Heart right ventricle (tissue), 16 donors: ENCODE measurements around the gene RAD51B. TPM values are rescaled to one million over a fixed set of nuclear protein-coding genes. Genes with fewer than 3 reads are reported as not detected.
A peak's percentile ranks its signal among the peaks of the same experiment; 100 is the strongest.

Experiments used
- ATAC-seq, 8 donors: fragments of 200-7000 bp; cut with Tn5 transposase; one replicate each; pipeline ENCODE4 v1.9.1; 2020; ENCODE audit warnings: mild to moderate bottlenecking in 8 of 8, moderate library complexity in 8 of 8, moderate number of reproducible peaks in 1 of 8
- DNase-seq, 2 donors: peaks; one replicate each; pipeline ENCODE4 v3.0.0-alpha.2; 2020
- H3K27ac ChIP-seq, 10 donors: fragments of 200-600 bp; sonication (generic) in 2 of 10; one replicate each; pipeline versions ENCODE4 v1.5.0 to v1.8.0; 2020 to 2022; ENCODE audit warnings: mild to moderate bottlenecking in 3 of 10
- H3K27me3 ChIP-seq, 7 donors: fragments of 200-600 bp; one replicate each; pipeline ENCODE4 v1.8.0; 2021 to 2022; ENCODE audit warnings: mild to moderate bottlenecking in 2 of 7
- H3K36me3 ChIP-seq, 9 donors: fragments of 200-600 bp; sonication (generic) in 1 of 9; one replicate each; pipeline versions ENCODE4 v1.5.0 to v1.8.0; 2020 to 2022; ENCODE audit warnings: mild to moderate bottlenecking in 2 of 9
- H3K4me1 ChIP-seq, 9 donors: fragments of 200-600 bp; sonication (generic) in 1 of 9; one replicate each; pipeline versions ENCODE4 v1.5.0 to v1.8.0; 2020 to 2022; ENCODE audit warnings: mild to moderate bottlenecking in 4 of 9
- H3K4me3 ChIP-seq, 10 donors: fragments of 200-600 bp; sonication (generic) in 2 of 10; one replicate each; pipeline versions ENCODE4 v1.5.0 to v1.8.0; 2020 to 2022; ENCODE audit warnings: mild to moderate bottlenecking in 7 of 10, moderate library complexity in 2 of 10
- H3K9me3 ChIP-seq, 11 donors: fragments of 200-600 bp in 10 of 11; sonication (generic) in 2 of 11; one replicate each; pipeline versions ENCODE4 v1.5.0 to v1.8.0; 2013 to 2022; ENCODE audit warnings: mild to moderate bottlenecking in 2 of 11, control low read depth in 1 of 11, moderate library complexity in 1 of 11
- CTCF ChIP-seq, 9 donors: fragments of 200-600 bp; sonication (generic) in 2 of 9; IDR thresholded peaks; one replicate each; pipeline versions ENCODE4 v1.5.0 to v1.8.0; 2021 to 2022; ENCODE audit warnings: antibody characterized with exemption in 9 of 9, mild to moderate bottlenecking in 5 of 9, moderate library complexity in 1 of 9
- WGBS, 2 donors: extraction: QIAGEN DNeasy Blood & Tissue Kit; methylation state at CpG; one replicate each; pipeline ENCODE4 v1.1.7; 2013; ENCODE audit warnings: inconsistent platforms in 1 of 2; 5-methylcytosine and 5-hydroxymethylcytosine counted together
- intact Hi-C, 10 donors: fragments of 100-400 bp; cut with DNase I; formaldehyde crosslinking; loops; one replicate each; pipeline versions ENCODE4 v1.11.1 to v1.14.2; 2022
- polyA plus RNA-seq, 2 donors: library from polyadenylated mRNA; stranded (reverse); fragments of 200-250 nt; gene quantifications; one replicate each; pipeline ENCODE4 v1.2.3, GENCODE V29; 2013
- total RNA-seq, 10 donors: library from RNA; stranded (reverse); fragmentation: NEBNext Ultra II Directional in 3 of 10; extraction: Animal tissue kit (Norgen Biotek cat#: 25700) in 3 of 10; gene quantifications; one replicate each; pipeline versions ENCODE4 v1.2.1 to v1.2.4, GENCODE V29; 2021 to 2023
- donor health status: Arrhythmogenic right ventricular cardiomyopathy.
- donor health status: ischemic (EF 13 %, LVEDD 7.1; RV severe dilation, severe dysfunction).
- donor health status: healthy with polysubstance abuse.
- donor health status: DM: no; HTN: yes; CAD: no.
- donor health status: DM: no; HTN: no; CAD: no.
- donor health status: ischemic (EF 25% LVEDD 6.9; RV normal size, moderate dysfunction).
- donor health status: ischemic (EF 25% LVEDD 5.7; RV mildly dilated, moderate dysfunction).
- donor health status: healthy.
- donor health status: DM: yes; HTN: yes; CAD: no.
- donor health status: Ischemic cardiomyopathy.
- donor health status: ischemic (EF 35%, LVEDD 5.7; RV mildly dilated, moderate dysfunction).
- donor health status: nonischemic (EF 11% LVEDD 7.7; RV severe dilation, severe dysfunction).
- donor health status: DM: yes; HTN: yes; CAD: no.
- donor health status: PGD.
- donor health status: ischemic (EF 29% LVEDD 5.4; RV normal size, mild dysfunction).
- donor health status: nonischemic (EF 23%, LVEDD 6.1; RV moderate dilation, normal function).

The RAD51B gene
- total and polyA plus RNA-seq, 12 donors, result 0.88 to 8.6 (median 3.5) TPM

DNA sequence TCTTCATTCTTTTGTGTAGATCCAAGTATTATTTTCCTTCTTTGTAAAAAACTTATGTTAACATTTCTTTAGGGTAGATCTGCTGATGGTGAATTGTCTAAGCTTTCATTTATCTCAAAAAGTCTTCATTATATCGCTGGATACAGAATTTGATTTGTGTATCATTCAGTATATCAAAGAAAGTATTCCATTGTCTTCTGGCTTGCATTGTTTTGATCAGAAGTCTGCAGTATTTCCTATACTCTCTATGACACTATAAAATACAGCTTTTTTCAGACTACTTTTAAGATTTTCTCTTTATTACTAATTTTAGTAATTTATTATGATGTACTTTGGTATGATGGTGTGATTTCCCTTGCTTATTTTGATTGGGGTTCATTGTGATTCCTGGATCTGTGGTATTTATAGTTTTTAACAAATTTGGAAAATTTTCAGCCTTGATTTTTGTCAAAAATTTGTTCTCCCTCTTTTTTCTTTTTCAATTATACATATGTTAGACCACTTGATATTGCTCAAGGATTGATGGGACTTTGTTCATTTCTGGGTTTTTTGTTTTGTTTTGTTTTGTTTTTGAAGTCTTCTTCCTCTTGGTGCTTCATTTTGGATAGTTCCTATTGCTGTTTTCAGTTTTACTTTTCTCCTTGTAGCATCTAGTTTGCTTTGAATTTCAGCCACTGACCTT is 796.8 kb downstream of the RAD51B start:
- H3K27ac ChIP-seq, result no peak overlapping the region
- intact Hi-C loops, result no loop called here
- peaks cover 0 to 55% (median 35%) of the 10 kb centered on the region in 11 donors for H3K9me3 ChIP-seq
- no peak for TF ChIP-seq CTCF (IDR thresholded peaks at IDR 0.05)
- no peak for ATAC-seq
- H3K4me1 ChIP-seq, result peaks cover 4 to 42% (median 23%) of the 10 kb centered on the region in 9 donors
- 82 to 89% methylated on average over 1 of the region's 1 CpG for WGBS, 2 donors
- H3K27me3 ChIP-seq, result no peaks in the 10 kb centered on the region
- DNase-seq, result no peak
- no peak overlapping the region for H3K4me3 ChIP-seq
- H3K36me3 ChIP-seq, result no peaks in the 10 kb centered on the region

DNA sequence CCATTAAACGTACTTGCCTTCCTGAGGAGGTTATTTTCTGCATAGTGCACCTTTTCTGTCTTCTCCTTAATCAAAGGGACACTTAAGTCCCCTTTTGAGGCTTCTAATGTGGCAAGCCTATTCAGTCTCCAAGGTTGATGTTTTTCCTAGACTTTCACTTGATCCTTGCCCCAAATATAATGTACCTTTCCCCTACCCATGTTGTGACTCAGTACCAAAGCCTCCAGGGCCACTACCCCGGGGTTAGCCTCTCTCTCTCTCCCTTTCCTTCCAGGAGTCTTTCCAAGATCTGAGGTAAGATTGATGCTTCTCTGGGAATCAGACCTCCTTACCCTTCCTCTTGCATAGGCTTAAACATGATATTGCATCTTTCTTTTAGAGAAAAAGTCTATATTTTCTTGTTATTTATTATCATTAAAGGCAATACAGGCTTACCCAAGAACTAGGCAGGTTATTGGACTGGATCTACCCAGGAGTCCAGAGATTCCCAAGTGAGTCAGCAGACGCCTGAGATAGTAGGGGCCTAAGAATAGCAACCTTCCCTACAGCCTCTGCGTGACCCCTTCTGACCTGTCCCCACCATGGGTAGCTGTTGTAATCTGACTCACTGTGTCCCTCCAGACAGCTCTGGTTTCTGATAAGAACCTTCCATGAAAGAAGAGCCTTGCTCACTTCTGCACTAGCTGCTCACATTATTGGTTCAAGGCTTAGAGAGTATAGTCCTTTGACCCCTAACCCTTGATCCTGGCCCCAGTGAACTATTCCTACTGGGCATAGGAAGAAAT is 800.4 kb downstream of the RAD51B start:
- WGBS, 2 donors, result 38 to 40% methylated on average over 4 of the region's 4 CpGs
- Histone ChIP-seq H3K27ac (peak overlapping the region; percentile 46 to 92 (median 76)), H3K4me1 (peaks cover 9 to 37% (median 23%) of the 10 kb centered on the region in 9 donors), H3K9me3 (peaks cover 0 to 38% (median 30%) of the 10 kb centered on the region in 11 donors), H3K36me3 (no peaks in the 10 kb centered on the region), H3K4me3 (no peak overlapping the region), H3K27me3 (no peaks in the 10 kb centered on the region)
- intact Hi-C loops, result loop anchor here in 2 of 10 donors (5.0 to 10.0 kb wide), 3 partner anchors 73 to 172 kb away; partner anchors contain the start of gene ZFP36L1 (in 1 of the 2)
- peak; percentile 75 to 97 (median 93) for ATAC-seq
- TF ChIP-seq CTCF (IDR thresholded peaks at IDR 0.05), result no peak
- peak in 1 of 2 donors; percentile 78 for DNase-seq

DNA sequence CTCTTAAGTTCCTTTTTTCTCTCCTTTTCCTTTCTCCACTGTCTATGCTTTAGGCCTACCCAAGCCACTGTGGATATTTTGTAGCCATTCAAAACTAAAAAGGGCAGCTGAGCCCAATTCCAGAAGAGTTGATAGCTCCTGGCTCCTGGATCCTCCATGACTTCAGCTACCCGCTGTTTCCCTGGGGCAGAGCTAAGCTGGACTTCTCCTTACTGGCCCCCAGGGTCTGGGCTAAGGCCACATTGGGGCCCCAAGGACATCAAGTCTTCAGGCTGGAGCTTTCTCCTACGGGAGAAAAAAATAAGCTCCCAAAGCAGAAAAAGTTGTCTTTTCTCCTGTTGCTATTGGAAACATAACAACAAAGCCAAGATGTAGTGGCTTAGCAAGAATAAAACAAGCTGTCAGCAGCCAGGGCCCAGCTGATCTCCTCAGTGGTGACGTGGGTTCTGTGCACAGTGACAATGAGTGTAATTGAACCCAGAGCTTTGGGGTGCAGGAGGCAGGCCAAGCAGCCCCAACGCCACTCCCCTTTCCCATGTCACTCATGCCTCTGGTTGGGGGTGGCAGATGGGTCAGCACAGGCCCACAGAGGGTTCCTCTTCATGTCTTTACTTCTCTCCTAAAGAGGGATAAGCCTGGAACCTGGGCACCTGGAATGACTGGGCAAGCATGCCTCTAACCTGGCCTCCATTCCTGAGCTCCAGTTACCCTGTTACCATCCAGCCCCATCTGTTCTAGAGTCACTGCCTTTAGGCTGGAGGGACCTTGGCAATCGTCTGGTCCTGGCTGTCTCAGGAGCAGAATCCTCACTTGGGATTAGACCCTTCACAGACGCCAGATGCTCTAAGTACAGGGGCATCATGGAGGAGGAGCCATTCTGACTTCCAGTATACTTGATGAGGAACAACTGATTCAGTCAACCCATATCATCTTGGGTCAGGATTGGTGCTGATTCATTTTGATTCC is 802.1 kb downstream of the RAD51B start:
- Histone ChIP-seq H3K9me3 (peaks cover 0 to 21% (median 15%) of the 10 kb centered on the region in 11 donors), H3K27ac (peak overlapping the region in 9 of 10 donors; percentile 49 to 92 (median 74)), H3K36me3 (no peaks in the 10 kb centered on the region), H3K4me1 (peaks cover 9 to 45% (median 29%) of the 10 kb centered on the region in 9 donors), H3K4me3 (no peak overlapping the region), H3K27me3 (no peaks in the 10 kb centered on the region)
- WGBS, 2 donors, result 59 to 73% methylated on average over 6 of the region's 6 CpGs
- intact Hi-C loops, result loop anchor here in 2 of 10 donors (5.0 to 10.0 kb wide), 3 partner anchors 74 to 171 kb away; partner anchors contain the start of gene ZFP36L1 (in 1 of the 2)
- DNase-seq (peak; percentile 58 to 76), ATAC-seq (peak in 7 of 8 donors; percentile 54 to 85 (median 74))
- TF ChIP-seq CTCF (IDR thresholded peaks at IDR 0.05), result no peak
